GM12873 (cell line): ENCODE data around the gene JSRP1.

Source experiments
- TF ChIP-seq, protein P1 (sequence below): IDR thresholded peaks from 2 replicates; pipeline ENCODE4 v1.5.1; 2012; ENCODE audit warnings: low read depth, mild to moderate bottlenecking, moderate library complexity, low read length, control low read depth; ENCODE audit not compliant: insufficient read depth; ENCODE audit errors: missing control alignments

Gene JSRP1

DNA sequence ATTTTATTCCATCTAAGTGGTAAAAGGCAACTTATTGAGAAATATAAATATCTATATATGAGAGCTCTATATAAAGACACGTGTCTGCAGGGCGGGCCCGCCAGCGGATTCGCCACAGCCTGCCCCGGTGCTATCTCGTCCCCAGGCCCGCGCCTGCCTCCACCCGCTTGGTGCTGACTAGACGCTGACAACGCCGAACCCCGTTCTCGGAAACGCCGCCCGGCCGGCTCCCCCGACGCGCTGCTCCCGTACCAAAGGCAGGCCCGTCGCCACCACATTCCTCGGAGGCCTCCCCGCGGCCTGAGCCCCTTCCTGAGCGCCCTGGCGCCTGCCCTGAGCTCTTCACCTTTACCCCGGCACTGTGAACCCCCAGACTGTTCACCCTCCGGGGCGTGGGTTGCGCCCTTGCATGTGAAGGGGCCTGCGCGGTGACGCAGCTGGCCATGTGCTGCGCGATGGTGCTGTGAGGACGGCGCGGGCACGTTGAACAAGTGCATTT, 26.1 kb downstream of the JSRP1 start:
- TF ChIP-seq, protein P1, sequence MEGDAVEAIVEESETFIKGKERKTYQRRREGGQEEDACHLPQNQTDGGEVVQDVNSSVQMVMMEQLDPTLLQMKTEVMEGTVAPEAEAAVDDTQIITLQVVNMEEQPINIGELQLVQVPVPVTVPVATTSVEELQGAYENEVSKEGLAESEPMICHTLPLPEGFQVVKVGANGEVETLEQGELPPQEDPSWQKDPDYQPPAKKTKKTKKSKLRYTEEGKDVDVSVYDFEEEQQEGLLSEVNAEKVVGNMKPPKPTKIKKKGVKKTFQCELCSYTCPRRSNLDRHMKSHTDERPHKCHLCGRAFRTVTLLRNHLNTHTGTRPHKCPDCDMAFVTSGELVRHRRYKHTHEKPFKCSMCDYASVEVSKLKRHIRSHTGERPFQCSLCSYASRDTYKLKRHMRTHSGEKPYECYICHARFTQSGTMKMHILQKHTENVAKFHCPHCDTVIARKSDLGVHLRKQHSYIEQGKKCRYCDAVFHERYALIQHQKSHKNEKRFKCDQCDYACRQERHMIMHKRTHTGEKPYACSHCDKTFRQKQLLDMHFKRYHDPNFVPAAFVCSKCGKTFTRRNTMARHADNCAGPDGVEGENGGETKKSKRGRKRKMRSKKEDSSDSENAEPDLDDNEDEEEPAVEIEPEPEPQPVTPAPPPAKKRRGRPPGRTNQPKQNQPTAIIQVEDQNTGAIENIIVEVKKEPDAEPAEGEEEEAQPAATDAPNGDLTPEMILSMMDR = no peak

DNA sequence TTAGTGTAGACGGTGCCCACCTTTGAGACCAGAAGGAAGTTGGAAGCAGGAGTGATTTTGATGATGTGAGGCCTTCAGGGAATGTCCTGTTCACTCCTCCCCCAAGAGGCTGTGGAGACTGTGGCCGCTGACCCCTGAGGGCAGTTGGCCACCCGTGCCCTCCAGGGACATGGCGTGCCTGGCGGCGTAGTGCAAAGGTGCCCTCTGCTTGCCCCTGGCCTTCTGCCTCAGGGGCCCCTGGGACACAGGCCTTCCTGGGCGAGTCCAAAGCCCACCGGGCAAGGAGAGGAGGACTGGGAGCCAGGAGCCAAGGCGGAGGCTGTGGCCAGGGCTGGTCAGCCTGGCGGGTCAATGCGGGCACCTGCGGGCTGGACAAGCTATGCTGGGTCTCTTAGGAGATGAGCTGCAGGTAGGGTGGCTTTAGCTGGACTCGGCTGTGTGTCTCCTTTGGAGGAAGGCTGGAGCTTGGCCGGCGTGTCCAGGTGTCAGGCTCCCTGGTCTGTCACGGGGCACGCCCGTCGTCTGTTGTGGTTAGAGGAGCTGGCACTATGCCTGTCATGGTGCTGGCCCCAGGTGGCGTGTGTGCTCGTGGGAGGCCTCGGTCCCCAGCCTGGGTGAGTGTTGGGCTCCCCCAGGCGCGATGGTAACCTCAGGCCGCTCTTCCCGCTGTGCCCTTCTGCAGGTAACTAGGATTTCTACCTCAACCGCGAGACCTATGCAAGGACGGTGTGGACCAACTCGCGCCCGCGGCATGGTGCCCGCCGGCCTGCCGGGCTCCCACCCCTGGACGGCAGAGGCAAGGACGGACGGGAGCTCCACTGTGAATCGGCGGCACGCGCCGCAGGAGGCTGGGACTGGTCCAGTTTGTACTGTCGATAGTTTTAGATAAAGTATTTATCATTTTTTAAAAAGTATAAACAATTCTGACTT, 26.8 kb downstream of the JSRP1 start:
- TF ChIP-seq, protein P1 = no peak

- TF ChIP-seq, protein P1 = no peak
These were observed 27.8 kb downstream of the JSRP1 start for GRCh38 chr19:2228157-2229030.

DNA sequence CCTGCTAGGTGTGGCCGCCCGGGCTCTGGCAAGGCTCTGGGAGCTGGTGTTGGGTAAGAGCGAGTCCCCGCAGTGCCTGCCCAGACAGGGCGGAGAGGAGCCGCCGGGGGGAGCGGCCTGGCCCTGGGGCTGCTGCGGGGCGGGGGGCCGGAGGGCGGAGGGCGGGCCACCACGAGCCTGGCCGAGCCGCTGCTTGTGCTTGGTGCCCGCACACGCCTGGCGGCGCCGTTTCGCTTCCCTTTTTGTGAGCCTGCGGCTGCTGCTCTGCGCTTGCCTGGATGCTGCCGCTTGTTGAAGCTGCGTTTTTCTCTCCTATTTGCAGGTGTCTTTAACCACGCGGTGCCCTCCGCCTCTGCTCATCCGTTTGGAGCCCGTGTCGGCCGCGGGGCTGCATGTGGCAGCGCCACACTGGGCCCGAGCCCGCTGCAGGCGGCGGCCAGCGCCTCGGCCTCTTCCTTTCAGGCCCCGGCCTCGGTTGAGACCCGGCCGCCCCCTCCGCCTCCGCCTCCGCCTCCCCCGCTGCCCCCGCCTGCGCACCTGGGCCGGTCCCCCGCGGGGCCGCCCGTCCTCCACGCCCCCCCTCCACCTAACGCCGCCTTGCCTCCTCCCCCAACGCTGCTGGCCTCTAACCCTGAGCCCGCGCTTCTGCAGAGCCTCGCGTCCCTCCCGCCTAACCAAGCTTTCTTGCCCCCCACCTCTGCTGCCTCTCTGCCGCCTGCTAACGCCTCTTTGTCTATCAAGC, 28.6 kb downstream of the JSRP1 start:
- TF ChIP-seq, protein P1 = peak; percentile 36

DNA sequence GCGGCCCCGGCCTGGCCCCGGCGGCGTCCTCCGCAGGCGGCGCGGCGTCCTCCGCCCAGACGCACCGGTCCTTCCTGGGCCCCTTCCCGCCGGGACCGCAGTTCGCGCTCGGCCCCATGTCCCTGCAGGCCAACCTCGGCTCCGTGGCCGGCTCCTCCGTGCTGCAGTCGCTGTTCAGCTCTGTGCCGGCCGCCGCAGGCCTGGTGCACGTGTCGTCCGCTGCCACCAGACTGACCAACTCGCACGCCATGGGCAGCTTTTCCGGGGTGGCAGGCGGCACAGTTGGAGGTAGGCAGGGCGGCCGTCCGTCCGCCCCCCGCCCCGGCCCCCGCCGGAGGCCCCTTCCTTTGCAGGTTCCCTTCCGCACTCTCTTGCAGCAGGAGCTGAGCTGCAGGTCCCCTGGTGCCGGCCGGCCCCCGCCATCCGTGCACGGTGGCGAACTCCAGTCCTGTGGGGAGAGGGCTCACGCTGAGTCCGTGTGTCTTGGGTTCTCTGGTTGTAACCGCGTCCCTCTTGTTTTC, 29.3 kb downstream of the JSRP1 start:
- TF ChIP-seq, protein P1 = no peak

GRCh38 chr19:2226051-2226839, 30.0 kb downstream of the JSRP1 start:
- TF ChIP-seq, protein P1 = no peak
